GM12878 (cell line): ENCODE measurements around the gene MAD1L1. TPM values are rescaled to one million over a fixed set of nuclear protein-coding genes. Genes with fewer than 3 reads are reported as not detected.

Experiments
- ATAC-seq: fragments of 200-7000 bp; cut with Tn5 transposase; 3 replicates; pipeline ENCODE4 v1.9.1; 2020; ENCODE audit warnings: mild to moderate bottlenecking, moderate library complexity
- BruUV-seq: library from RNA; stranded (reverse); fragments of 400-500 nt; replicated peaks from 2 replicates; lab custom pipeline; 2021; lab: Mats Ljungman, UMichigan
- CTCF ChIA-PET: fragments of 300-600 bp; sonication (Branson Sonifier 250); formaldehyde crosslinking; extraction: SDS; loops from one replicate; lab custom pipeline; 2021; ENCODE audit warnings: inconsistent platforms; lab: Yijun Ruan, JAX
- POLR2A ChIA-PET: fragments of 350-600 bp; formaldehyde crosslinking; extraction: SDS; loops from one replicate; lab custom pipeline; 2021; ENCODE audit warnings: inconsistent platforms; lab: Charles Lee
- RAD21 ChIA-PET: fragments of 300-600 bp; sonication (Branson Sonifier 250); formaldehyde crosslinking; loops from one replicate; lab custom pipeline; 2023; ENCODE audit warnings: antibody characterized with exemption; ENCODE audit not compliant: unreplicated experiment; lab: Charles Lee
- SMC1A ChIA-PET: fragments of 300-600 bp; sonication (Branson Sonifier 250); formaldehyde crosslinking; loops from one replicate; lab custom pipeline; 2023; ENCODE audit not compliant: unreplicated experiment, uncharacterized antibody; lab: Charles Lee
- DNase-seq: peaks from one replicate; pipeline ENCODE4 v3.0.0-alpha.2; 2011; ENCODE audit warnings: low read depth, low spot score
- FAIRE-seq: peaks from 3 replicates; lab custom pipeline; 2011; peaks lifted over from hg19 to GRCh38; lab: Jason Lieb, UNC
- H2AFZ ChIP-seq: 2 replicates; pipeline ENCODE4 v1.6.0; 2011; ENCODE audit warnings: low read depth, low read length, control low read depth; ENCODE audit not compliant: control insufficient read depth
- H3K27ac ChIP-seq: 2 replicates; pipeline ENCODE4 v1.5.1; 2011; ENCODE audit warnings: control low read depth; ENCODE audit not compliant: control insufficient read depth, insufficient read depth
- H3K27me3 ChIP-seq, 2 experiments: replicated peaks in 1 of 2; 2 replicates each; pipeline versions ENCODE4 v1.6.0 to v1.6.1; 2011; ENCODE audit warnings: low read length in 1 of 2; ENCODE audit not compliant: control insufficient read depth in 2 of 2, insufficient read depth in 2 of 2
- H3K36me3 ChIP-seq, 2 experiments: 2 replicates each; pipeline ENCODE4 v1.5.1; 2011; ENCODE audit warnings: low read length in 1 of 2; ENCODE audit not compliant: control insufficient read depth in 2 of 2, insufficient read depth in 2 of 2
- H3K4me1 ChIP-seq: 2 replicates; pipeline ENCODE4 v1.6.1; 2011; ENCODE audit warnings: mild to moderate bottlenecking, low read length, moderate library complexity, mixed read lengths; ENCODE audit not compliant: control insufficient read depth, insufficient read depth
- H3K4me2 ChIP-seq: 2 replicates; pipeline ENCODE4 v1.6.0; 2011; ENCODE audit warnings: control low read depth; ENCODE audit not compliant: control insufficient read depth, insufficient read depth
- H3K4me3 ChIP-seq: fragments of 200-600 bp; sonication (generic); 2 replicates; pipeline ENCODE4 v1.5.1; 2016
- H3K79me2 ChIP-seq: 2 replicates; pipeline ENCODE4 v1.6.0; 2011; ENCODE audit warnings: low read length; ENCODE audit not compliant: control insufficient read depth, insufficient read depth
- H3K9ac ChIP-seq: 2 replicates; pipeline ENCODE4 v1.8.0; 2011; ENCODE audit warnings: low read length, control low read depth, mixed read lengths; ENCODE audit not compliant: control insufficient read depth, insufficient read depth
- H3K9me3 ChIP-seq: replicated peaks from 3 replicates; pipeline ENCODE4 v1.5.1; 2011; ENCODE audit warnings: mild to moderate bottlenecking, low read length; ENCODE audit not compliant: control insufficient read depth, insufficient read depth
- H4K20me1 ChIP-seq: 2 replicates; pipeline ENCODE4 v1.6.0; 2011; ENCODE audit not compliant: control insufficient read depth, insufficient read depth
- CBX5 ChIP-seq: sonication (generic); IDR thresholded peaks from 2 replicates; pipeline ENCODE4 v1.6.1; 2016; ENCODE audit warnings: low read depth, moderate library complexity, mild to moderate bottlenecking, inconsistent platforms
- IKZF1 ChIP-seq: fragments of 450-650 bp; conservative IDR thresholded peaks from 2 replicates; pipeline ENCODE4 v1.6.1; 2017; ENCODE audit warnings: antibody characterized with exemption, mild to moderate bottlenecking
- MEF2A ChIP-seq: IDR thresholded peaks from 2 replicates; pipeline ENCODE4 v1.6.1; 2011; ENCODE audit warnings: low read depth, mild to moderate bottlenecking, low read length, moderate library complexity; ENCODE audit not compliant: insufficient read depth
- RAD21 ChIP-seq: IDR thresholded peaks from 2 replicates; pipeline ENCODE4 v1.6.1; 2011; ENCODE audit warnings: mild to moderate bottlenecking, low read depth, low read length, moderate library complexity; ENCODE audit not compliant: insufficient read depth
- SREBF1 ChIP-seq: IDR thresholded peaks from 2 replicates; pipeline ENCODE4 v1.6.1; 2012; ENCODE audit warnings: mild to moderate bottlenecking, low read length
- TCF3 ChIP-seq: IDR thresholded peaks from 2 replicates; pipeline ENCODE4 v1.6.1; 2012; ENCODE audit warnings: low read depth, mild to moderate bottlenecking, low read length, borderline replicate concordance; ENCODE audit not compliant: insufficient read depth
- WRNIP1 ChIP-seq: IDR thresholded peaks from 2 replicates; pipeline ENCODE4 v1.6.1; 2011; ENCODE audit warnings: low read depth, low read length, improper control_type of control experiment, borderline replicate concordance
- WGBS: methylation state at CpG from one replicate; pipeline ENCODE4 v1.1.6; 2016; ENCODE audit warnings: low lambda C conversion rate; ENCODE audit not compliant: insufficient replicate concordance, insufficient coverage; ENCODE audit errors: missing lambda C conversion rate; 5-methylcytosine and 5-hydroxymethylcytosine counted together
- in situ Hi-C: fragments of 300-500 bp; cut with MboI; formaldehyde crosslinking; loops from 9 replicates; pipeline ENCODE4 v1.14.3; 2018; ENCODE audit warnings: mixed read lengths
- intact Hi-C: fragments of 100-400 bp; cut with micrococcal nuclease; formaldehyde crosslinking; loops from one replicate; pipeline ENCODE4 v1.14.2; 2022; ENCODE audit not compliant: unreplicated experiment
- polyA plus RNA-seq, 11 experiments: library from polyadenylated mRNA; depleted of rRNA in 4 of 11; unstranded in 6 of 11; stranded (reverse) in 5 of 11; fragments of >200 nt; fragmentation: Nextera tagmentation in 4 of 11; fragmentation: Illumina TruSeq in 1 of 11; extraction: Ambion mirVana in 4 of 11; extraction: Trizol in 1 of 11; gene quantifications; 1 replicate in 1 of 11; 2 replicates in 10 of 11; pipeline versions ENCODE4 v1.2.1 to v1.2.3, GENCODE V29; 2011 to 2016; ENCODE audit warnings: inconsistent platforms in 2 of 11, missing spikeins in 2 of 11, low read depth in 1 of 11
- total RNA-seq, 4 experiments: library from RNA; depleted of rRNA in 3 of 4; stranded (reverse); fragments of >200 nt in 3 of 4; fragmentation: Illumina TruSeq in 1 of 4; extraction: Trizol in 1 of 4; gene quantifications; 2 replicates each; pipeline versions ENCODE4 v1.2.1 to v1.2.3, GENCODE V29; 2013 to 2021
- TF ChIP-seq, protein P1 (sequence below): fragments of 450-650 bp; conservative IDR thresholded peaks from 2 replicates; pipeline ENCODE4 v1.6.1; 2017; ENCODE audit warnings: mild to moderate bottlenecking, moderate library complexity

MAD1L1 gene
- total and polyA plus RNA-seq, 10 of the 15 experiments (the other 5 are each of a cell fraction or from before 2014, with no cell fraction given), result 2.2 to 76.8 (median 38.3) TPM

DNA sequence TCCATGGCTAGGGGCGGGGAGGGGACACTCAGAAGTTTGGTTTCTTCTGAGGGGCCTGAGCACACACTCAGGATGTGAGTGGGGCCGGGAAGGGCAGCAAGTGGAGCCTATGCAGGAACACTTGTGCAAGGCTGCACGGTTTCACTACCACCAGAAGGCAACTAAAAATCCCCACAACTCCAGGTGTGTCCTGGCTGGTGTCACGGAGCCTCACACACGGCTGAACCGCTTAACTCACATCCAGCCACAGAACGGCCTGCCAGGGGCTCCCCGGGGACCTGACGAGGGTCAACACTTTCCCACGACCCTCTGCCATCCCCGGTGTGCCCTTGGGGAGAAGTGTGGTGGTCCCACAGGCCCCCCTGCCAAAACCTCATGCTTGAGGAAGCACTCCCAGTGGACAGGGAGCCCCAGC, 388.8 kb downstream of the MAD1L1 start (continued):
- TF ChIP-seq, protein P1, sequence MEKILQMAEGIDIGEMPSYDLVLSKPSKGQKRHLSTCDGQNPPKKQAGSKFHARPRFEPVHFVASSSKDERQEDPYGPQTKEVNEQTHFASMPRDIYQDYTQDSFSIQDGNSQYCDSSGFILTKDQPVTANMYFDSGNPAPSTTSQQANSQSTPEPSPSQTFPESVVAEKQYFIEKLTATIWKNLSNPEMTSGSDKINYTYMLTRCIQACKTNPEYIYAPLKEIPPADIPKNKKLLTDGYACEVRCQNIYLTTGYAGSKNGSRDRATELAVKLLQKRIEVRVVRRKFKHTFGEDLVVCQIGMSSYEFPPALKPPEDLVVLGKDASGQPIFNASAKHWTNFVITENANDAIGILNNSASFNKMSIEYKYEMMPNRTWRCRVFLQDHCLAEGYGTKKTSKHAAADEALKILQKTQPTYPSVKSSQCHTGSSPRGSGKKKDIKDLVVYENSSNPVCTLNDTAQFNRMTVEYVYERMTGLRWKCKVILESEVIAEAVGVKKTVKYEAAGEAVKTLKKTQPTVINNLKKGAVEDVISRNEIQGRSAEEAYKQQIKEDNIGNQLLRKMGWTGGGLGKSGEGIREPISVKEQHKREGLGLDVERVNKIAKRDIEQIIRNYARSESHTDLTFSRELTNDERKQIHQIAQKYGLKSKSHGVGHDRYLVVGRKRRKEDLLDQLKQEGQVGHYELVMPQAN, result no peak
- TF ChIP-seq WRNIP1, result no peak

DNA sequence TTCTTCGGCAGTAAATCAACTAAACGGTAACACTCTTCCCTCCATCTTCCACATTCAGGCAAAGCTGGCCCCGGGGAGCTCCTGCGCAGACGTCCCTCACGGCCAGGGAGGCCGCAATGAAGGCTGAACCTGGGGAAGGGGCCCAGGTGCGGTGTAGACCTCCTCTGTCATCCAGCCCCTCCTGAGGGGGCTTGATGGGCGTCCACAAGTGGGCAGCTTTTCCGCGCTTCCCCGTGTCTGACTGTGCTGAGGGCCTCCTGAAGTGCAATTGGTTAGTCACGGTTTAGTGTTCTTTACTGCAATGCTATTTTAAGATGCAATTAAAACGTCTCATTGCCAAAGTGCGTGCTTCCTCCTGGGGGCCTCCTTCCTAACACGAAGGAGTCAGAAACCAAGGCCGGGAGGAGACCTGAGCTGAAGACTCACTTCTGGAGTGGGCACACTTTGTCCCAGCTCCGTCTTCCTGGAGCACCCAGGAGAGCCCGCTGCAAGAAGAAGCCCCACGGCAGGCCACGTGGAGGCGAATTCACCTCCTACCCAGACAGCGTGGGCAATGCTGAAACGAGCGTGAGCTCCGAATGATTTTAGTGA, 389.4 kb downstream of the MAD1L1 start:
- Histone ChIP-seq H4K20me1 (no peaks in the 10 kb centered on the region), H2AFZ (no peak overlapping the region), H3K4me2 (no peak overlapping the region), H3K79me2 (no peaks in the 10 kb centered on the region), H3K4me3 (no peak overlapping the region), H3K9me3 (no peaks in the 10 kb centered on the region), H3K9ac (no peak overlapping the region), H3K36me3 (peaks cover 0 to 2% of the 10 kb centered on the region in 2 experiments; a peak in 2 of 4 replicates), H3K4me1 (no peaks in the 10 kb centered on the region), H3K27ac (no peak overlapping the region), H3K27me3 (no peaks in the 10 kb centered on the region)
- ChIA-PET POLR2A (no interaction called here), SMC1A (no interaction called here), RAD21 (no interaction called here), CTCF (no interaction called here)
- intact Hi-C loops, result no loop called here
- FAIRE-seq, result no peak
- in situ Hi-C loops, result no loop called here
- ATAC-seq, result no peak
- BruUV-seq, result no TSS peak
- WGBS, result 65% methylated on average over 26 of the region's 26 CpGs
- DNase-seq, result no peak
- TF ChIP-seq MEF2A (no peak), CBX5 (no peak), TCF3 (no peak), SREBF1 (no peak), RAD21 (no peak), IKZF1 (no peak)
